GM18873 (cell line): ENCODE results near the gene PDXDC1.
"Not testable (repeated sequence)": the region's sequence is repeated elsewhere in the genome, so short reads cannot be mapped to it uniquely, and the experiment has no call there.

Source experiments
- ATAC-seq: cut with Tn5 transposase; IDR thresholded peaks from one replicate; pipeline ENCODE4 v1.9.1; 2021; ENCODE audit warnings: mild to moderate bottlenecking, moderate library complexity, moderate number of reproducible peaks; ENCODE audit not compliant: unreplicated experiment, low FRiP score

The PDXDC1 gene

GRCh38 chr16:14973785-14974322 is 972 bp upstream of the PDXDC1 start:
- not testable (repeated sequence) for ATAC-seq

- ATAC-seq: not testable (repeated sequence)
Measured at GRCh38 chr16:14974331-14974655, 533 bp upstream of the PDXDC1 start.

GRCh38 chr16:14975418-14976194 is 780 bp downstream of the PDXDC1 start:
- not testable (repeated sequence) for ATAC-seq

- not testable (repeated sequence) for ATAC-seq
Measured at GRCh38 chr16:14976971-14977736, 2.3 kb downstream of the PDXDC1 start.

- ATAC-seq: not testable (repeated sequence)
Measured at GRCh38 chr16:14978281-14978680, 3.5 kb downstream of the PDXDC1 start.

- not testable (repeated sequence) for ATAC-seq
Measured at GRCh38 chr16:14978908-14979307, 4.1 kb downstream of the PDXDC1 start.

- not testable (repeated sequence) for ATAC-seq
Measured at GRCh38 chr16:14981234-14981633, 6.4 kb downstream of the PDXDC1 start.

GRCh38 chr16:14982521-14982920 is 7.7 kb downstream of the PDXDC1 start:
- not testable (repeated sequence) for ATAC-seq

- not testable (repeated sequence) for ATAC-seq
Measured at GRCh38 chr16:14988092-14988491, 13.3 kb downstream of the PDXDC1 start.

GRCh38 chr16:14988661-14989191 is 13.9 kb downstream of the PDXDC1 start:
- not testable (repeated sequence) for ATAC-seq

- not testable (repeated sequence) for ATAC-seq
Measured at GRCh38 chr16:14989291-14990281, 14.8 kb downstream of the PDXDC1 start.

GRCh38 chr16:14993277-14994151 is 18.7 kb downstream of the PDXDC1 start:
- not testable (repeated sequence) for ATAC-seq

GRCh38 chr16:14996702-14997101 is 21.9 kb downstream of the PDXDC1 start:
- not testable (repeated sequence) for ATAC-seq

GRCh38 chr16:14998300-14998699 is 23.5 kb downstream of the PDXDC1 start:
- not testable (repeated sequence) for ATAC-seq

- ATAC-seq: not testable (repeated sequence)
Measured at GRCh38 chr16:14999845-15000244, 25.0 kb downstream of the PDXDC1 start.

- not testable (repeated sequence) for ATAC-seq
Measured at GRCh38 chr16:15002448-15002847, 27.6 kb downstream of the PDXDC1 start.

- not testable (repeated sequence) for ATAC-seq
Measured at GRCh38 chr16:15005357-15006132, 30.7 kb downstream of the PDXDC1 start.

GRCh38 chr16:15008647-15009046 is 33.8 kb downstream of the PDXDC1 start:
- not testable (repeated sequence) for ATAC-seq
